ENCODE results near the gene USP12. TPM values are rescaled to one million over a fixed set of nuclear protein-coding genes. Genes with fewer than 3 reads are reported as not detected.

Gene USP12
- total RNA-seq, 1 donor from 2014 or later, result 21.4 TPM

- TF ChIP-seq CTCF (conservative IDR thresholded peaks at IDR 0.05), result no peak
- no peak for DNase-seq (ENCODE audit: low read depth, low spot score)
- Mint-ChIP-seq H3K36me3 (ENCODE audit: low read depth) (no peaks in the 10 kb centered on the region), H3K27me3 (ENCODE audit: low read depth) (no peaks in the 10 kb centered on the region), H3K4me1 (peaks cover 36% of the 10 kb centered on the region), H3K9me3 (no peaks in the 10 kb centered on the region), H3K4me3 (peak overlapping the region; percentile 60), H3K27ac (ENCODE audit: unreplicated experiment) (no peak overlapping the region)
Observed at GRCh38 chr13:27168086-27168485, 3.5 kb downstream of the USP12 start.

- Mint-ChIP-seq H3K4me3 (no peak overlapping the region), H3K27ac (ENCODE audit: unreplicated experiment) (no peak overlapping the region), H3K36me3 (ENCODE audit: low read depth) (no peaks in the 10 kb centered on the region), H3K4me1 (peaks cover 30% of the 10 kb centered on the region), H3K9me3 (no peaks in the 10 kb centered on the region), H3K27me3 (ENCODE audit: low read depth) (no peaks in the 10 kb centered on the region)
- no peak for DNase-seq (ENCODE audit: low read depth, low spot score)
- TF ChIP-seq CTCF (conservative IDR thresholded peaks at IDR 0.05), result no peak
Observed at GRCh38 chr13:27166313-27166712, 5.3 kb downstream of the USP12 start.

GRCh38 chr13:27161980-27162379 is 9.6 kb downstream of the USP12 start:
- no peak overlapping the region for H3K4me3 Mint-ChIP-seq
- TF ChIP-seq CTCF (conservative IDR thresholded peaks at IDR 0.05), result no peak
- peaks cover 5% of the 10 kb centered on the region for H3K4me1 Mint-ChIP-seq
- H3K27me3 Mint-ChIP-seq (ENCODE audit: low read depth), result no peaks in the 10 kb centered on the region
- peaks cover 19% of the 10 kb centered on the region for H3K36me3 Mint-ChIP-seq (ENCODE audit: low read depth)
- H3K27ac Mint-ChIP-seq (ENCODE audit: unreplicated experiment), result no peak overlapping the region
- peaks cover 10% of the 10 kb centered on the region for H3K9me3 Mint-ChIP-seq
- no peak for DNase-seq (ENCODE audit: low read depth, low spot score)

- Mint-ChIP-seq H3K9me3 (peaks cover 14% of the 10 kb centered on the region), H3K4me1 (peaks cover 5% of the 10 kb centered on the region), H3K27ac (ENCODE audit: unreplicated experiment) (no peak overlapping the region)
Observed at GRCh38 chr13:27161423-27161822, 10.2 kb downstream of the USP12 start.

GRCh38 chr13:27160657-27161295 is 10.8 kb downstream of the USP12 start:
- no peak for TF ChIP-seq CTCF (conservative IDR thresholded peaks at IDR 0.05)
- H3K4me3 Mint-ChIP-seq, result no peak overlapping the region
- H3K27me3 Mint-ChIP-seq (ENCODE audit: low read depth), result no peaks in the 10 kb centered on the region
- peaks cover 5% of the 10 kb centered on the region for H3K4me1 Mint-ChIP-seq
- DNase-seq (ENCODE audit: low read depth, low spot score), result no peak
- peaks cover 17% of the 10 kb centered on the region for H3K9me3 Mint-ChIP-seq
- no peak overlapping the region for H3K27ac Mint-ChIP-seq (ENCODE audit: unreplicated experiment)
- peaks cover 31% of the 10 kb centered on the region for H3K36me3 Mint-ChIP-seq (ENCODE audit: low read depth)

More at GRCh38 chr13:27161423-27161822, 10.2 kb downstream of the USP12 start:
- H3K36me3 Mint-ChIP-seq (ENCODE audit: low read depth), result peaks cover 25% of the 10 kb centered on the region
- no peak for DNase-seq (ENCODE audit: low read depth, low spot score)
- no peak for TF ChIP-seq CTCF (conservative IDR thresholded peaks at IDR 0.05)
- no peak overlapping the region for H3K4me3 Mint-ChIP-seq
- no peaks in the 10 kb centered on the region for H3K27me3 Mint-ChIP-seq (ENCODE audit: low read depth)

Data from neural crest cell (in vitro differentiated cells).